ENCODE data around the gene CDH4. TPM values are rescaled to one million over a fixed set of nuclear protein-coding genes. Genes with fewer than 3 reads are reported as not detected.
A peak's percentile ranks its signal among the peaks of the same experiment; 100 is the strongest.
"Not testable (repeated sequence)": the region's sequence is repeated elsewhere in the genome, so short reads cannot be mapped to it uniquely, and the experiment has no call there.

Gene CDH4
- total RNA-seq, 1 donor from 2014 or later: not detected

GRCh38 chr20:61424011-61424627 lies 172.1 kb downstream of the CDH4 start:
- DNase-seq (no peak), ATAC-seq (no peak)
- intact Hi-C loops (cut with micrococcal nuclease): no loop called here

DNA sequence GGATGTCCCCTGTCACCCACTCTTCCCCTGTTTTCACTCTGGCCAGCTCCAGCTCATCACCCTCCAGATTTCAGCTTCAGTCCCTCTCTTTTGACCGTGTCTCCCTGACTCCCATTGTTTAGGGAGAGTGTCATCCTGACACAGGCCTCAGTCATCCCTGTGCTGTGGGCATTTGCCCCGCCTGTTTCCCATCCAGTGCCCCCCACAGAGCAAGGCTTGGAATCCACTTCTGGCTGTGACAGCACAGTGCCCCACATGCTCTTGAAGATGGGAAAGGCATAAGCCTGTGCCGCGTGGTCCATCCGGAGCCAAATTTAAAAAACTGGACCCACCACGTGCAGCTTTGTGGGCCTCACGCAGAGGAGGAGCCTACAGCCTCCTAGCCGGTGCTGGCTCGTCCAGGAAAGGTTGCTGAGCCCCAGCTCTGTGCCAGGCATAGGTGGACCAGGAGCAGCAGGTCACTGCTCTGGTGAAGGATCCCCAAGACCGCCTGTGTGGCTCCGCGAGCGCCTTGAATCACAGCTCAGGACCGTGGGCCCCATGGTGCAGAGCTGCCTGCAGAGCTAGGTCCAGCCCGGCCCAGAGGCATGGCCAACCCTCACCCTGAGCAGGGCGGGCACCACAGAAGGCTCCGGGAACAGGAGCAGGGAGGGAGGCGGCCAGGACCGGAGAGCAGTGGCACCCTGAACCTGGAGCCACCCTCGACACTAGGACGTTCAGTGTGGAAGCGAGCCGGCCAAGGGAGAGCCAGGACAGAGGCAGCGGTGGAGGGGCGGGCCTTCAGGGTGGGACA lies 172.8 kb downstream of the CDH4 start:
- intact Hi-C loops (cut with micrococcal nuclease): no loop called here
- ATAC-seq (no peak), DNase-seq (no peak)

- DNase-seq; ATAC-seq; intact Hi-C loops (cut with micrococcal nuclease): not testable (repeated sequence)
These were observed 173.5 kb downstream of the CDH4 start for GRCh38 chr20:61425541-61425991.

GRCh38 chr20:61426352-61426751 lies 174.3 kb downstream of the CDH4 start:
- intact Hi-C loops (cut with micrococcal nuclease): no loop called here
- ATAC-seq: no peak
- DNase-seq: no peak

DNA sequence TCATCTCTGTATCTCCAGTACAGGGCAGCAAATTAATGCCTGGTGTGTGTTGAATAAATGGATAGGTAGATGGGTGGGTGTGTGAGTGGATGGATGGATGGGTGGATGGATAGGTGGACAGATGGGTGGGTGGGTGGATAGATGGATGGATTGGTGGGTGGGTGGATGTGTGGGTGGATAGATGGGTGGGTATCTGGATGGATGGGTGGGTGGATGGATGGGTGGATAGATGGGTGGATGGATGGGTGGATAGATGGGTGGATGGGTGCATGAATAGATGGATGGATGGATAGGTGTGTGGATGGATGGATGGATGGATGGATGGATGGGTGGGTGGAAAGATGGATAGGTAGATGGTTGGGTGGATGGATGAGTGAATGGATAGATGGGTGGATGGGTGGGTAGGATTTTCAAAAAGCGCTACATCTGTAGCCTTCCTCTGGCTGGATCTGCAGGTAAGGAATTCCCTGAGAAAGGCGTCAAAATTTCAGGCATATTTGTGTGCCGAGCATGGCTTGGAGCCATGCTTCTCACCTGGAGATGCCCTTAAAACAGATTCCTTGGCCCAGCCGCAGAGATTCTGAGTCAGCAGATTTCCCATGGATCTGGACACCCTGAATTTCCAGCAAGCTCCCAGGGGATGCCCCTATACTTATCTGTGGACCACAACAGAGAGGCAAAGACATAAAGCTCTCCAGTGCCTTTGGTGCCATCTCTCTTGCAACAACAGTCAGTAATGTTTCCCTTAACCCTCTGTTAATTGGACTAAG lies 177.6 kb downstream of the CDH4 start:
- ATAC-seq (no peak), DNase-seq (no peak)
- intact Hi-C loops (cut with micrococcal nuclease): no loop called here

DNA sequence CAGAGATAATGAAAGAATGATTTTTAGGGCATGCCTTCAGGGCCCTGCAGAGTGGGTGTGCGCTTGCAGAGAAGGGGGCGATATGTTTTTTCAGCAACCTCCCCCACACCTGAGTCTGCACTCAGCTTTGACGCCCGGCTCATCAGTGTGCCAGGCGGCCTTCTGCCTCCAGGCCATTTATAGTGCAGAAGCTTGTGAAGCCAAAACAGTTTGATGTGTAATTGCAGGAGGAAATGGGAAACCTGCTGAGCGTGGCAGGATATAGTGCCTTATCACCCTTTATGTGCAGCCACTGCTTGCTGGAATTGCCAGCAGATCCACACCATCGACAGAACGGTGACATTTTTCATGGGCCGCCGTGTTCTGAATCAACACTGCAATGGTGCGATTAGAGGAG lies 178.2 kb downstream of the CDH4 start:
- ATAC-seq (no peak), DNase-seq (no peak)
- intact Hi-C loops (cut with micrococcal nuclease): no loop called here

DNA sequence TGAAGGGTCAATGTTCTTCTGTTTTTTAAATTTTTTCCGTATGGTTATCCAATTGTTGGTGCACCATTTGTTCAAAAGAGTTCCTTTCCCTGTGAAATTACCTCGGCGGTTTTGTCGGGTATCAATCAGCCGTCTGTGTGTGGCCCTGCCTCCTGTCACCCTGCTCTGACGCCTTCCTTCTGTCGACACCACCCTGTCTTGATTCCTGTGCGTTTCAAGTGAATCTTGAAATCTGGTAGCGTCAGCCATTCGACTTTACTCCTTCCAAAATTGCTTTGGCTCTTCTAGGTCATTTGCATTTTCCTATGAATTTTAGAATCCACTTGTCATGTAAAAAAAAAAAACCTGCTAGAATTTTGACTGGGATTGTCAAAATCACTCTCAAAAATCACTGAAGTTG lies 181.1 kb downstream of the CDH4 start:
- intact Hi-C loops (cut with micrococcal nuclease): no loop called here
- DNase-seq (no peak), ATAC-seq (no peak)

DNA sequence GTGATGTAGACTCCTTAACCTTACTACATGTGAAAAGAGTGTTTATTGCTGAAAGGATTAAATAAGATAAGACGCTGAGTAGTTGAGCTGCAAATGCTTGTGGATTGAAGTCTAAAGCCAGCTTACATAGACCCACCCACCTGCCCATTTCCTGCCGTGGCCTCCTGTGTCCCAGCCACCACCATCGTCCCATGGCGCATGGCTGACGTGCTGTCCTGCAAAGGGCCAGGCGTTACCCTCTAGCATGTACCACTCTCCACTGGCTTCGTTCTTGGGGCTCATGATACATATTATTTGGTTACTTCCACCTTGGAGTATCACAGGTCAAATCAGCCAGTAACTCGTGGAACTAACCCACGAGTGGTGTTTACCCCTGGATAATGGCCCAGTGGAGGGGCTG lies 181.8 kb downstream of the CDH4 start:
- ATAC-seq (no peak), DNase-seq (no peak)
- intact Hi-C loops (cut with micrococcal nuclease): no loop called here

GRCh38 chr20:61434341-61434781 lies 182.3 kb downstream of the CDH4 start:
- DNase-seq (no peak), ATAC-seq (no peak)
- intact Hi-C loops (cut with micrococcal nuclease): no loop called here

- intact Hi-C loops (cut with micrococcal nuclease): no loop called here
- DNase-seq (no peak), ATAC-seq (no peak)
These were observed 183.2 kb downstream of the CDH4 start for GRCh38 chr20:61435184-61435822.

DNA sequence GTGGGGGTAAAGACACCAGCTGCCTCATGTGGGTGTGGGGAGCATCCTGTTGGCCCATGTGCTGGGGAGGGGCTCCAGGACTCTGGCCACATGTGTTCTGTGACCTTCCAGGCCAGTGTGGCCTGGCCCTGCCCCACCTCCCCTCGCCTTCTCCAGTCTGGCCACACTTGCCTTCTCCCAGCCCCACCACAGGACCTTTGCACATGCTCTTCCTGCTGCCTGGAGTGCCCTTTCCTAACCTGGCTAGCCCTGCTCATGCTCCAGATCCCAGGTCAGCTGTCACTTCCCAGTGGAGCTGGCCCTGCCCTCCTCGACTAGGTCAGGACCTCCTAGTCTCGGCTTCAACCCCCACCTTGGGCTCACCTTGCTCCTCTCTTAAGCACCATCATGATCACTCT lies 183.8 kb downstream of the CDH4 start:
- ATAC-seq (no peak), DNase-seq (no peak)
- intact Hi-C loops (cut with micrococcal nuclease): no loop called here

GRCh38 chr20:61436283-61436666 lies 184.2 kb downstream of the CDH4 start:
- intact Hi-C loops (cut with micrococcal nuclease): no loop called here
- no peak for ATAC-seq
- DNase-seq: no peak

- ATAC-seq (peak; percentile 24), DNase-seq (no peak)
- intact Hi-C loops (cut with micrococcal nuclease): no loop called here
These were observed 184.7 kb downstream of the CDH4 start for GRCh38 chr20:61436667-61437279.

DNA sequence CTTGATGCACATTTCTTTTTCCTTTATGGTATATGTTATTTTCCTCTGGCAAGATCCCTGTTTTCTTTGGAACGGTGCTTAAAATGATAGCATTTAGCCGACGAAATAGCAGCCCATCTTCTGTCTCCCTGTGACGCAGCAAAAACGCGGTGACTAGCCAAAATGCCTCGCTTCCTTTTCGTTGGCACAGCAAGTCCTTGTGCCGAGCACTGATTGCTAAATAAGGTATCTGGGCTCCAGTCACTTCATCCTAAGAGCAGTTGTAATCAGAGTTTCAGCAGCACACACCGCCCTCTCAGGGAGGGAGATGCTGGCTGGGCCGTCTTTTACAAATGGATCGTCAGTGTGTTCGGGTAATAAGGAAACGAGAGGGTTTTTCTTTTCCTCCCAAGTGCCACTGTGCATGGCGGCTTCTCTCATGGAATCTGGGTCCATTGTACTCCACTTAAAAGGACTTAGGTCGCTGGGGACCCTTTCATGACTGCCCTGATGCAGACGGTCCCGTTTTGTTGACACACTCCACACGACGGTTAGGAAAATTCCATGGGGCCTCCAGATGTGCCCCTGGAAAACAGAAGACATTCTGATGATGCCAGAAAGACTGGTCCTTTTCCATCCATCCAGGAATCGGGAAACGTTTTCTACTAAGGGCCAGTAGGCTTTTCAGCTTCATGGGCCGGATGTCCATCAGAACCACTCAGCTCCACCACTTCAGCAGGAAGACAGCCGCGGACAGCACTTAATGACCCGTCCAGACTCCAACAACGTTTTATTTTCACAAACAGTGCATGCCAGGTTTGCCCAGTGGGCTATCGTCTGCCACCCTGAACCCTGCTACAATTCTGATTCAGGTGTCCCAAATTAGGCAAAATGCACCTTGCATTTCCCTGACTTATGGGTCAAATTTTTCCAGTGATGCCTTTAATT lies 185.5 kb downstream of the CDH4 start:
- intact Hi-C loops (cut with micrococcal nuclease): no loop called here
- DNase-seq (no peak), ATAC-seq (peak; percentile 90)

DNA sequence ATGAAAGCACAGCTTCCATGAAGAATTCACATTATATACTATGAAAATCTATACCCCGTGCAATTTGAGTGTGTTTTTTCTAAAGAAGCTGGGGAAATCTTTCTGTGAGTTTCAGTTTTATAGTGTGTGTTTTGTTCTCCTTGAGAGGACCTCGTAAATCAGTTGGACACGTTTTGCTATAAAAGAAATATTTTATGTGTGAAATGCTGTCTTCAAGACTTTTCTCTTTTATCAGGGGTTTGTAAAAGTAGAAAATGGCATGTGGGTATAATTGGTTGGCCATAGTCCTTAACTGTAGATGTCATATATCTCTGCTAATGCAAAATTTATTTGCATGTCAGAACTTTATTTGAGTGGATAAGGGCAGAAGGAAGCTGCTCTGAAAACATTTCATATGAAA lies 186.2 kb downstream of the CDH4 start:
- no peak for DNase-seq
- intact Hi-C loops (cut with micrococcal nuclease): no loop called here
- ATAC-seq: no peak

DNA sequence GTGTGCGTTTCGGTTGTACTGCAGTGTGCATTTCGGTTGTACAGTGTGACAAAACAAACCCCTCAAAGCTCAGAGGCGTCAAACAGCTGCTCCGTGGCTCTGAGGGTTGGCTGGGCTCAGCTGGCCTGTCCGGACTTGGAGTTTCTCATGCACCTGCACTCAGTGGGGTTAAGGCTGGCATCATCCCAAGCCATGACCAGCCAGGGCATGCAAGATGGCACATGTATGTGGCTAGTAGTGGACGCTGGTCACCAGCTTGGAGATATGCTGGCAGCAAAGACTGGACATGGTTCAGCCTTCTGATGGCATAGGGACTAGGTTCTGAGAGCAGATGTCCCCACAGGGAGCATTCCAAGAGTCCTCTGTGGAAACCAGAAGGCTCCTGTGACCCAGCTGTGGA lies 187.2 kb downstream of the CDH4 start:
- intact Hi-C loops (cut with micrococcal nuclease): no loop called here
- ATAC-seq: no peak
- no peak for DNase-seq

GRCh38 chr20:61440548-61441055 lies 188.5 kb downstream of the CDH4 start:
- intact Hi-C loops (cut with micrococcal nuclease): no loop called here
- ATAC-seq: no peak
- DNase-seq: no peak

GRCh38 chr20:61441537-61441936 lies 189.5 kb downstream of the CDH4 start:
- ATAC-seq (no peak), DNase-seq (no peak)
- intact Hi-C loops (cut with micrococcal nuclease): no loop called here

Data from left ventricle myocardium superior (tissue), 1 donor.